GM19238 (cell line): ENCODE data around the gene SYT1.

Experiments
- DNase-seq: peaks from one replicate; pipeline ENCODE4 v3.0.0; 2011; ENCODE audit warnings: low spot score; ENCODE audit not compliant: insufficient read length

SYT1 gene

GRCh38 chr12:79138872-79139271, 274.3 kb downstream of the SYT1 start:
- DNase-seq, result no peak

- DNase-seq, result no peak
These were observed 276.1 kb downstream of the SYT1 start for GRCh38 chr12:79140711-79141110.

DNA sequence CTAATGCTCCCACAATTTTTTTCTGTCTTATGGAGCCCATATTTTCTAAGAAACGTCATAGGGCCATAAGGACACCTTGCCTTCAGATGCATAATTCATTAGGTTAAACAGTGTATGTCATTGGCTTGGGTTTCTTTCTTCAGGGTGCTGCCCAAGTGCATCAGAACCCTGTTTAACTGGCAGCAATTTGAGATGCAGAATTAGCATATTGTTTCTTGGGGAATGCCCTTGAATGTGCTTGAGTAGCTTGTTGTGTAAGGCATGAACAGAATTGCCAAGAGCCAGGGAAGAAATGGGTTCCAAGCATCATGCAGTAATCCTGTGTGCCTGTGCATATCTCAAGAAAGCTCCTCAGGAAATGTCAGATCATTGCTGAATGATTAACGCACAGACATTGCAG, 277.2 kb downstream of the SYT1 start:
- no peak for DNase-seq

GRCh38 chr12:79143803-79144202, 279.2 kb downstream of the SYT1 start:
- DNase-seq, result no peak

DNA sequence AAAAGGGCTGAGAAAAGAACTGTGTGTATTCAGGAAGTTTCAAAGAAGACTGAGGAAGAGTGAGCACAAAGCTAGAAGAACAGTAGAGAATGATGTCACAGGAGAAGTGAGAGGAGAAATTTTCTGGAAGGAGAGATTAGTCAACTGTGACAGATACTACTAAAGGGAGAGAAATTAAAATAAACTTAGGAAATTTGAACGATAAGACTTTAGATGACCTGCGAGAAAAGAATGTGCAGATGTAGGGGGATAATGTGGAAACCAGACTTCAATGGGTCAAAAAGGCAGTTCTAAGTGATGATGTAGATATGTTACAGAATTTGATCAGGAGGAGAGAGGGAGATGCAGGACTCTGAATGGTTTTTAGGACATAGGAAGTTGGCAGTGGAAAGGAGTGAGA, 287.4 kb downstream of the SYT1 start:
- no peak for DNase-seq

- DNase-seq, result no peak
These were observed 291.1 kb downstream of the SYT1 start for GRCh38 chr12:79155683-79156082.

DNA sequence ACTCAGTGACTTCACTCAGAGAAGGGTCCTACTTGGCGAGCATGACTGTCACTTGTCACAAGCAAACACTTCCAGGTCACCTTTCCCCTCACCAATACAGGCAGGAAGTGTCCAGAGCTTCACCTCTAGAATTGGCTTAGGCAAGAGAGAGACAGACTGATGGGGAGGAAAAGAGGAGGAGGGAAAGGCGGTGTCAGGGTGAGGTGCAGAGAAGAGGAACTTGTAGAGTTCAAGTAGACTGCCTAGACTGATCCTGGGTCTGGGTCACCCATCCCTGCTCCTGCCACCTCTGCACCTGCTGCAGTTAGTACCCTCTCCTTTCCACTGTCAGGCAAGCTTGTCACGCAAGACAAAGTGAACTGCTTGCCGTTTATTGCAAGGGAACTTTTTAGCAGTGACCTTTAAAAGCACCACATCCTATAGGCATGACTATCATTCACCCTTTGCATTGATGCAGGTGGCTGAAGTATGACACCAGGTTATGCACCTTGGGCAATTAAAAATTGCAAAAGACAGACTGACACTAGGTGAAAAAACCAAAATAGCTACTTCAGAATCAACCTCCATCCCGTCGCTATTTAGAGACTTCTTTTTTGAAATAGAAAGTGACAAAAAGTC, 292.4 kb downstream of the SYT1 start:
- no peak for DNase-seq

GRCh38 chr12:79161249-79161934, 296.8 kb downstream of the SYT1 start:
- no peak for DNase-seq

GRCh38 chr12:79162147-79162772, 297.7 kb downstream of the SYT1 start:
- no peak for DNase-seq

DNA sequence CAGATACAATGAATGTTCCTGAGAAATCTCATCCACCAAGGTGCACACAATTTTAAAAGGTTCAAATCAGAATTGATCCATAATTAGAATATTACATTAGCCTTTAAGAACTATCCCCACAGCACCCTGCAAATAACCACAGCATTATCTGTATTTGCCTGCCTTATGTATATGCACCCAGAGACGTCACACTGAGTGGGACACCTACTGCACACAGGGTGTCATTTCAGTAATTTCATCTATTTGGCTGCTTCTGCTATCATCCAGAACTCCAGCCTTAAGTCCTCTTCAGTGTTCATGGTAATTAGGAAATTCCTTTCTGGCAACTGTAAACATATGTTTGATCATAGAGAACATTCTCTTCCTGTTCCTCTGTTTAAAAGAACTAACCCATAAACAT, 298.4 kb downstream of the SYT1 start:
- no peak for DNase-seq

DNA sequence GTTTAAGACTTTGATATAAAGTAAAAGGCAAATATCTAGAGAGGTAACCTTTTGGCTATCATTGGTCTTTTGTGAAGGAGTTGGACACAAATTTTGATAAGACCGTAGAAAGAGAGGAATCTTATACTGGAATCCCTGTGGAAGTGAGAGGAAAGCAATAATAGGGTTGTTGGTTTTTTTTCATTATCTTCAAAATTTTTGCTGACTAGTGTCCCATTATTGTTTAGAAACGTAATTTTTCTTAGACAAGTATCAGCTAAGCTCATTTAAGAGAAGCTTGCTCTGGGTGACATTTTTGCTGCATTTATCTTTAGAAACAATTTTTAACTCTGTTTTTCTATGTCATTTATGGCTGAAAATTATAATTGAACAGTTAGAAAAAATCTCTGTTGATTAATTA, 300.3 kb downstream of the SYT1 start:
- no peak for DNase-seq

DNA sequence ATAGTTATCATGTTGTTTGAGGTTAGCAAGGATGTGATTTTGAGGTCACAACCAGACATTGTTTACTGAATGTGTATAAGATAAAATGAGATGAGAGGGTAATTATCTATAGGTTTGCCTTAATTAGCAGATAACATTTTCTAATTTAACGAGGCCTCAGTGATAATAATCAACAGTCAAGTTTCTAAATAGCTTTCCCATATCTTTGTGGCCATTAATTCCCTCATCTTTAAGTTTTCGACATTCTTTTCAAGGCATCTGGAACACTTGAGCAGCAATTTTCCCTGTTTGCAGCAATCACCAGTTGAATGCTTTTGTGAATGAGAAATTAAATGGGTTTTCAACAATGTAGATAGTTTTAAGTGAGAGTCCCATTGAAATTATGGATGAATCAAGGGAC, 304.1 kb downstream of the SYT1 start:
- no peak for DNase-seq

DNA sequence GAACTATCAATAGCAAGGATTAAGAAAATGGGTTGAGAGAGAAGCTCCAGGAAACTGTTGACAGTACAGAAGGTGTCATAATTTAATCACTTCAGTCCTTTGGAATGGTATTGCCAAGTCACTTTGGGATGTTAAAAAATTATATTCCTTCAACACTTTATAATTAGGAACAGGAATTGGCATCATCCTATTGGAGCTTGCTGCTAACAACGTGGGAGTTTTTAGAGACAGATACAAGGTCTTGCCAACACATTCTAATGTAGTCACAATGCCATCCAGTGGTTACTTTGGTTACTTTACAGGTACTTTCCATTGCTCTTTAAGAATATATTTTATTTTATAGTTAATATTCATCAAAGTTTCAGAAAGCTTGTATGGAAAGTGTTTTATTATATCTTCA, 310.1 kb downstream of the SYT1 start:
- DNase-seq, result no peak

DNA sequence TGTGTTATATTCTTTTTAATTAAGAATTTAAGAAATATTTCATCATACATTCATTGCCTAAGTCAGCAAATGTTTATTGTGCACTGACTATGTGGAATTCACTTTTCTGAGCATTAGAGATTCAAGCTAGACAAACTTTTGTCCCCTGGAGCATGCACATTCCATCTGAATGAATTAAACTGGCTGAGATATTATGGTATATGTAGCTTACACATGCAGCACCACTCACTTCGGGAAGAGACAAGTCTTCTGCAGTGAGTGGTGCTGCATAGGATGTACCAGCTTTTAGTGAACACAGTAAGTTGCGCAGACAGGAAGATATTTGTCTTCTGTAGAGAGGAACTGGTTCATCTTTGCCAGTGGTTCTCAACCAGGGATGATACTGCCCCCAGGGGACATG, 318.4 kb downstream of the SYT1 start:
- no peak for DNase-seq

DNA sequence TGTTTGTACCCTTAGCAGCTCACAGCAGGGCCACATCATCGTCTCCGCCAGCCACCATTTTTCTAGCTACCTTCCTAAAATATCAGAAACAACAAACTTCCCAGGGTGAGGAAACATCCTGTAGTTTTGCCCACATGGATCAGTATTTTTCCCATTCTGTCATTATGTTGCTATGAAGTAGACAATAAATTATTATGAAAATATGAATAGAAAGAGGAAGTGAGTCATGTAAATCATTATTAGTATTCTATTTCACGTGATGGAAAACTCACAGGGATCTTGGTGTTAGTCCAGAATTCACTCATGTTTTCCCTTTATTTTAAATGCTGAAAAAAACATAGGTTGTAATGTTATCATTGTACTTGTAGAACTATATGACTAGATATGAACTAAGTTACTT, 319.4 kb downstream of the SYT1 start:
- DNase-seq, result no peak

GRCh38 chr12:79186506-79186905, 321.9 kb downstream of the SYT1 start:
- no peak for DNase-seq

- no peak for DNase-seq
These were observed 322.5 kb downstream of the SYT1 start for GRCh38 chr12:79187032-79187431.

- DNase-seq, result no peak
These were observed 326.8 kb downstream of the SYT1 start for GRCh38 chr12:79191391-79191790.

GRCh38 chr12:79194595-79194994, 330.0 kb downstream of the SYT1 start:
- DNase-seq, result no peak

- no peak for DNase-seq
These were observed 334.6 kb downstream of the SYT1 start for GRCh38 chr12:79199166-79199565.

- no peak for DNase-seq
These were observed 335.6 kb downstream of the SYT1 start for GRCh38 chr12:79200176-79200575.

GRCh38 chr12:79203058-79203647, 338.6 kb downstream of the SYT1 start:
- DNase-seq, result no peak

DNA sequence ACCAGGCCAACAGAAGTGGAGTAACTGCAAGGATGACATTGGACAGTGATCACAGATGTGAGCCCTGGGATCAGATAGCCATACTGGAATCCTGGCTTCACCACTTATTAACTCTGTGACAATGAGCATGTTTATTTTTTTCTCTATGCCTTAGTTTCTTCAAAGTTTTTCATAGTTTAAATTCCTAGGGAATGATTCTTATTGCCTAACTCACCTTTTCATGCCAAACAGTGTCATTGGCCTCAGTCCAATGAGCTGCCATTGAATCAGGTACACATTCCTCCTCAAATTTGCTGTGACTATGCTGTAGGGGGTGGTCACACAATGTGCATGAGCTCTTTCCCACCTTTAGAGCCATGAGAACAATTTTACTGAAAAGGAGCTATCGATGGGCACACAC, 342.3 kb downstream of the SYT1 start:
- no peak for DNase-seq
